Transverse colon (tissue), 3 donors: ENCODE measurements around the gene GAGE13.

Experiments
- EP300 ChIP-seq: sonication (generic); formaldehyde crosslinking; IDR thresholded peaks from one replicate; pipeline ENCODE4 v1.6.1; 2017; ENCODE audit warnings: antibody characterized with exemption, low read depth
- TF ChIP-seq, protein P1 (sequence below), 5 experiments: fragments of 200-600 bp in 3 of 5; fragments of 450-650 bp in 2 of 5; sonication (generic) in 3 of 5; IDR thresholded peaks; 1 replicate in 2 of 5; 2 replicates in 3 of 5; pipeline ENCODE4 v1.5.1; 2016 to 2017; ENCODE audit warnings: antibody characterized with exemption in 5 of 5, inconsistent platforms in 3 of 5, mild to moderate bottlenecking in 2 of 5, moderate library complexity in 1 of 5

DNA sequence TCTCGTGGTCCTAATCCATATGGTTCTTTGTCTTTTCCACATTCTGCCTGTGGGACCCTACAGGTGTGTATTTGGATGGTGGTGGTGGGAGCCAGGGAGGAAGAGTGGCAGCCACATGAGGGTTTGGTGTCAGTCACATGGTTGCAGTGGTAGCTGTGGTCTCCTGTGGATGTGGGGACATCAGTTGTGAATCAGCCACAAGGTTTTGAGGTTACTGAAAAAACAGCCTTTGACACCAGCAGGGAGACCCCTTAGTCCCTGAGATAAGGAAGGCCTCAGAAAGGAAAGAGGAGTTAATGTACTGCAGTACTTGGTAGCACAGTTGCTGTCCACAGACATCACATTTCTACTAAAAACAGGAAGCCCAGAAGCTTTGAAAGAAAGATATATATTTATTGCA is 43.7 kb upstream of the GAGE13 start:
- TF ChIP-seq, protein P1, sequence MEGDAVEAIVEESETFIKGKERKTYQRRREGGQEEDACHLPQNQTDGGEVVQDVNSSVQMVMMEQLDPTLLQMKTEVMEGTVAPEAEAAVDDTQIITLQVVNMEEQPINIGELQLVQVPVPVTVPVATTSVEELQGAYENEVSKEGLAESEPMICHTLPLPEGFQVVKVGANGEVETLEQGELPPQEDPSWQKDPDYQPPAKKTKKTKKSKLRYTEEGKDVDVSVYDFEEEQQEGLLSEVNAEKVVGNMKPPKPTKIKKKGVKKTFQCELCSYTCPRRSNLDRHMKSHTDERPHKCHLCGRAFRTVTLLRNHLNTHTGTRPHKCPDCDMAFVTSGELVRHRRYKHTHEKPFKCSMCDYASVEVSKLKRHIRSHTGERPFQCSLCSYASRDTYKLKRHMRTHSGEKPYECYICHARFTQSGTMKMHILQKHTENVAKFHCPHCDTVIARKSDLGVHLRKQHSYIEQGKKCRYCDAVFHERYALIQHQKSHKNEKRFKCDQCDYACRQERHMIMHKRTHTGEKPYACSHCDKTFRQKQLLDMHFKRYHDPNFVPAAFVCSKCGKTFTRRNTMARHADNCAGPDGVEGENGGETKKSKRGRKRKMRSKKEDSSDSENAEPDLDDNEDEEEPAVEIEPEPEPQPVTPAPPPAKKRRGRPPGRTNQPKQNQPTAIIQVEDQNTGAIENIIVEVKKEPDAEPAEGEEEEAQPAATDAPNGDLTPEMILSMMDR (IDR thresholded peaks at IDR 0.05) = no peak
- TF ChIP-seq EP300 = no peak
